IMR-90 (cell line): ENCODE results near the gene TTLL7. TPM values are rescaled to one million over a fixed set of nuclear protein-coding genes. Genes with fewer than 3 reads are reported as not detected.

ENCODE experiments used
- ATAC-seq: fragments of 200-7000 bp; cut with Tn5 transposase; 2 replicates; pipeline ENCODE4 v1.9.1; 2020; ENCODE audit warnings: low read depth, mild to moderate bottlenecking, moderate library complexity
- BruUV-seq: library from RNA; stranded (reverse); fragments of 400-500 nt; replicated peaks from 2 replicates; lab custom pipeline; 2021; lab: Mats Ljungman, UMichigan
- CTCF ChIA-PET: fragments of 300-600 bp; formaldehyde crosslinking; extraction: SDS; loops from one replicate; lab custom pipeline; 2021; ENCODE audit warnings: antibody characterized with exemption; lab: Yijun Ruan, JAX
- POLR2A ChIA-PET: fragments of 300-600 bp; sonication (Branson Sonifier 250); formaldehyde crosslinking; loops from one replicate; lab custom pipeline; 2022; ENCODE audit warnings: antibody characterized with exemption; ENCODE audit not compliant: unreplicated experiment; lab: Charles Lee
- DNase-seq: peaks from one replicate; pipeline ENCODE4 v3.0.0; 2013
- H2AFZ ChIP-seq: replicated peaks from 2 replicates; pipeline ENCODE3; 2013; ENCODE audit warnings: low read length, mild to moderate bottlenecking; ENCODE audit not compliant: poor library complexity
- H2AK5ac ChIP-seq: 2 replicates; pipeline ENCODE4 v1.6.1; 2013; ENCODE audit warnings: low read depth, low read length, inconsistent platforms
- H2AK9ac ChIP-seq: replicated peaks from 2 replicates; pipeline ENCODE3; 2013; ENCODE audit warnings: mild to moderate bottlenecking, low read depth, low read length, moderate library complexity; ENCODE audit not compliant: poor library complexity
- H2BK120ac ChIP-seq: 2 replicates; pipeline ENCODE4 v1.6.1; 2013; ENCODE audit warnings: low read depth, low read length, inconsistent platforms
- H2BK15ac ChIP-seq: 3 replicates; pipeline ENCODE4 v1.6.1; 2013; ENCODE audit warnings: low read depth, low read length, inconsistent platforms
- H2BK20ac ChIP-seq: 2 replicates; pipeline ENCODE4 v1.6.1; 2013; ENCODE audit warnings: low read depth, mild to moderate bottlenecking, inconsistent platforms, low read length, moderate library complexity
- H2BK5ac ChIP-seq: 2 replicates; pipeline ENCODE4 v1.6.1; 2013; ENCODE audit warnings: mild to moderate bottlenecking, low read depth, low read length, inconsistent platforms; ENCODE audit not compliant: poor library complexity, severe bottlenecking
- H3K14ac ChIP-seq: replicated peaks from 2 replicates; pipeline ENCODE4 v1.6.1; 2013; ENCODE audit warnings: low read depth, low read length, inconsistent platforms
- H3K18ac ChIP-seq: 2 replicates; pipeline ENCODE4 v1.6.1; 2013; ENCODE audit warnings: low read depth, low read length, control low read depth
- H3K23ac ChIP-seq: 2 replicates; pipeline ENCODE4 v1.6.1; 2013; ENCODE audit warnings: low read depth, low read length, inconsistent platforms
- H3K27ac ChIP-seq: 2 replicates; pipeline ENCODE4 v1.5.1; 2013; ENCODE audit warnings: mild to moderate bottlenecking, control low read depth, low read length; ENCODE audit not compliant: insufficient read depth
- H3K27me3 ChIP-seq: 2 replicates; pipeline ENCODE4 v1.6.1; 2013; ENCODE audit warnings: low read length; ENCODE audit not compliant: control insufficient read depth, insufficient read depth
- H3K36me3 ChIP-seq: 2 replicates; pipeline ENCODE4 v1.6.1; 2013; ENCODE audit warnings: low read length, mixed read lengths; ENCODE audit not compliant: control insufficient read depth, insufficient read depth
- H3K4ac ChIP-seq: 2 replicates; pipeline ENCODE4 v1.6.1; 2013; ENCODE audit warnings: low read depth, low read length, inconsistent platforms
- H3K4me1 ChIP-seq: 2 replicates; pipeline ENCODE4 v1.6.1; 2013; ENCODE audit warnings: low read length, mixed read lengths; ENCODE audit not compliant: control insufficient read depth, insufficient read depth
- H3K4me2 ChIP-seq: 2 replicates; pipeline ENCODE4 v1.6.1; 2013; ENCODE audit warnings: low read depth, mild to moderate bottlenecking, control low read depth, low read length, moderate library complexity
- H3K4me3 ChIP-seq: 2 replicates; pipeline ENCODE4 v1.5.1; 2013; ENCODE audit warnings: low read depth, mild to moderate bottlenecking, control low read depth, low read length, moderate library complexity; ENCODE audit not compliant: insufficient read depth
- H3K56ac ChIP-seq: 2 replicates; pipeline ENCODE4 v1.6.1; 2013; ENCODE audit warnings: low read length, inconsistent platforms; ENCODE audit not compliant: insufficient read depth; ENCODE audit errors: extremely low read depth
- H3K79me1 ChIP-seq, 2 experiments: 2 replicates each; pipeline ENCODE4 v1.6.1; 2013; ENCODE audit warnings: low read length in 2 of 2, inconsistent platforms in 1 of 2, low read depth in 1 of 2
- H3K9ac ChIP-seq: 2 replicates; pipeline ENCODE4 v1.6.1; 2013; ENCODE audit warnings: low read depth, low read length, control low read depth
- H3K9me1 ChIP-seq: 2 replicates; pipeline ENCODE4 v1.6.1; 2013; ENCODE audit warnings: low read length, inconsistent platforms; ENCODE audit not compliant: insufficient read depth
- H3K9me3 ChIP-seq: 2 replicates; pipeline ENCODE4 v1.6.1; 2013; ENCODE audit warnings: low read length; ENCODE audit not compliant: control insufficient read depth, insufficient read depth
- H4K20me1 ChIP-seq: 2 replicates; pipeline ENCODE4 v1.6.1; 2013; ENCODE audit warnings: low read length, inconsistent platforms; ENCODE audit not compliant: insufficient read depth
- H4K5ac ChIP-seq: 2 replicates; pipeline ENCODE4 v1.6.1; 2013; ENCODE audit warnings: mild to moderate bottlenecking, low read depth, low read length, control low read depth
- H4K8ac ChIP-seq, 2 experiments: 2 replicates each; pipeline ENCODE4 v1.6.1; 2013; ENCODE audit warnings: low read depth in 2 of 2, low read length in 2 of 2, control low read depth in 1 of 2, inconsistent platforms in 1 of 2
- H4K91ac ChIP-seq: 2 replicates; pipeline ENCODE4 v1.6.1; 2013; ENCODE audit warnings: low read depth, low read length, inconsistent platforms; ENCODE audit not compliant: insufficient read depth
- BHLHE40 ChIP-seq: fragments of 150-350 bp; IDR thresholded peaks from 2 replicates; pipeline ENCODE4 v1.6.1; 2016; ENCODE audit warnings: mild to moderate bottlenecking, low read depth, low read length
- CEBPB ChIP-seq: IDR thresholded peaks from 2 replicates; pipeline ENCODE4 v1.6.1; 2012; ENCODE audit warnings: low read depth, low read length, improper control_type of control experiment
- MXI1 ChIP-seq: IDR thresholded peaks from 2 replicates; pipeline ENCODE4 v1.6.1; 2012; ENCODE audit warnings: low read depth, mild to moderate bottlenecking, low read length, moderate library complexity, borderline replicate concordance
- POLR2A ChIP-seq: IDR thresholded peaks from 2 replicates; pipeline ENCODE4 v1.6.1; 2012; ENCODE audit warnings: mild to moderate bottlenecking, low read depth, low read length
- RAD21 ChIP-seq: IDR thresholded peaks from 2 replicates; pipeline ENCODE4 v1.6.1; 2012; ENCODE audit warnings: low read length, improper control_type of control experiment
- RFX5 ChIP-seq: IDR thresholded peaks from 2 replicates; pipeline ENCODE4 v1.8.0; 2012; ENCODE audit warnings: low read depth, mild to moderate bottlenecking, low read length, moderate library complexity
- SMC3 ChIP-seq: fragments of 150-350 bp; IDR thresholded peaks from 2 replicates; pipeline ENCODE4 v1.6.1; 2016; ENCODE audit warnings: low read depth, mild to moderate bottlenecking, antibody characterized with exemption, low read length, moderate library complexity
- WGBS, 2 experiments: methylation state at CpG; one replicate each; pipeline versions ENCODE4 v1.1.5 to v1.1.7; 2013; ENCODE audit warnings: missing lambda C conversion rate in 2 of 2; ENCODE audit not compliant: insufficient read length in 1 of 2; ENCODE audit errors: extremely low coverage in 2 of 2; 5-methylcytosine and 5-hydroxymethylcytosine counted together
- dilution Hi-C: fragments of 300-500 bp; cut with HindIII; formaldehyde crosslinking; loops from one replicate; pipeline ENCODE4 v1.14.3; 2018; ENCODE audit warnings: low sequenced_read_pairs; ENCODE audit not compliant: unreplicated experiment
- in situ Hi-C: fragments of 300-500 bp; cut with MboI; formaldehyde crosslinking; loops from 3 replicates; pipeline ENCODE4 v1.14.3; 2019; ENCODE audit warnings: low sequenced_read_pairs, inconsistent platforms, mixed read lengths
- intact Hi-C: fragments of 100-400 bp; cut with micrococcal nuclease; formaldehyde crosslinking; loops from 2 replicates; pipeline ENCODE4 v1.10.0; 2022
- polyA plus RNA-seq, 3 experiments: library from polyadenylated mRNA; depleted of rRNA; stranded (reverse); fragments of >200 nt; gene quantifications; 2 replicates each; pipeline ENCODE4 v1.2.3, GENCODE V29; 2012; ENCODE audit warnings: low replicate concordance in 1 of 3
- total RNA-seq: library from RNA; depleted of rRNA; stranded (reverse); fragments of >200 nt; gene quantifications from 2 replicates; pipeline ENCODE4 v1.2.3, GENCODE V29; 2012

TTLL7 gene
- total and polyA plus RNA-seq, 2 of the 4 experiments (the other 2 are of a cell fraction): 5.7 to 8.1 TPM

- H3K79me1 ChIP-seq: peaks cover 1 to 2% of the 10 kb centered on the region in 2 experiments; a peak in 1 of 4 replicates
- no peaks in the 10 kb centered on the region for H3K4me1 ChIP-seq
- no peak overlapping the region for H3K23ac ChIP-seq
- no peak overlapping the region for H3K18ac ChIP-seq
- H2BK5ac ChIP-seq: no peak overlapping the region
- POLR2A ChIA-PET: no interaction called here
- H4K8ac ChIP-seq: no peak overlapping the region
- no peak overlapping the region for H3K56ac ChIP-seq
- no peak overlapping the region for H3K9ac ChIP-seq
- BruUV-seq: no TSS peak
- in situ Hi-C loops: no loop called here
- DNase-seq: no peak
- H2AK9ac ChIP-seq: no peak overlapping the region
- TF ChIP-seq RAD21: no peak
- no peak for TF ChIP-seq POLR2A
- no peak for TF ChIP-seq BHLHE40
- TF ChIP-seq SMC3: no peak
- TF ChIP-seq MXI1: no peak
- TF ChIP-seq RFX5: no peak
- TF ChIP-seq CEBPB: no peak
- no peak overlapping the region for H2BK20ac ChIP-seq
- intact Hi-C loops: no loop called here
- H4K20me1 ChIP-seq: no peaks in the 10 kb centered on the region
- CTCF ChIA-PET: interaction anchor here (0.7 kb wide), 1 partner anchor 51 kb away, joined by 4 read pairs; no protein-coding TSS in a partner anchor
- H2BK15ac ChIP-seq: no peak overlapping the region
- H3K4ac ChIP-seq: no peak overlapping the region
- ATAC-seq: no peak
- no CpG with 5 or more reads among the region's 7 CpGs for WGBS, 2 experiments
- no peak overlapping the region for H4K5ac ChIP-seq
- no peak overlapping the region for H3K4me2 ChIP-seq
- no peak overlapping the region for H3K4me3 ChIP-seq
- H3K27ac ChIP-seq: no peak overlapping the region
- H3K9me3 ChIP-seq: no peaks in the 10 kb centered on the region
- H3K14ac ChIP-seq: no peak overlapping the region
- H3K9me1 ChIP-seq: no peaks in the 10 kb centered on the region
- H3K36me3 ChIP-seq: no peaks in the 10 kb centered on the region
- no peaks in the 10 kb centered on the region for H3K27me3 ChIP-seq
- H2AK5ac ChIP-seq: no peak overlapping the region
- no peak overlapping the region for H2AFZ ChIP-seq
- dilution Hi-C loops: no loop called here
- no peak overlapping the region for H4K91ac ChIP-seq
- H2BK120ac ChIP-seq: no peak overlapping the region
These were observed 48.7 kb downstream of the TTLL7 start for GRCh38 chr1:83950106-83950661.
